OCI-LY3 (cell line): ENCODE data around the gene LHFPL3.

Experiments
- CTCF ChIP-seq: fragments of 200-600, 300-600 bp; sonication (generic); IDR thresholded peaks from 2 replicates; pipeline ENCODE4 v1.5.1; 2014; ENCODE audit warnings: antibody characterized with exemption, low read length, low read depth
- EZH2phosphoT487 ChIP-seq: fragments of 200-600 bp; shearing (Covaris generic); IDR thresholded peaks from 2 replicates; pipeline ENCODE4 v1.6.1; 2018; ENCODE audit warnings: antibody characterized with exemption, mixed run types, low read depth

DNA sequence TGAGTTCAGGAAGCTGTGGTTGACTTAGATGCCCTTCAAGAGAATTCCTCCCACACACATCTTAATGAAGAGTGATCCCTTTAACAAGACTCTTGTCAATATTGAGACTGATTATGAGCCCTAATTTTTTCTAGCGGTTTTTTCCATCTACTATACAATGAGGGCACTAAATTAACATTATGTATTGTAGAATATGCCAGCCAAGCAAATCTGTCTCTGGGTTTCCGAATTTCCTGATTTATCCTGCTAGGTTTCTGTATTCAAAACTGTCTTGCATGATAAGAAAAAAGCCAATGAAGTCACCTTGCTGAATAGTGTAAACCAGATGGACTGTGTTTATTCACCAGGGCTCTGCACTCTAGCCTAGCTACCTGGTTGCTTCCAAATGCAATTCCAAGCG lies 461.4 kb downstream of the LHFPL3 start:
- no peak for TF ChIP-seq CTCF
- TF ChIP-seq EZH2phosphoT487, result no peak
